ENCODE measurements around the gene RBM4. TPM values are rescaled to one million over a fixed set of nuclear protein-coding genes. Genes with fewer than 3 reads are reported as not detected.
"Not testable (repeated sequence)": the region's sequence is repeated elsewhere in the genome, so short reads cannot be mapped to it uniquely, and the experiment has no call there.

RBM4 gene
- total and polyA plus RNA-seq, 2 of the 4 experiments (the other 2 are of a cell fraction) = 165 to 198 TPM

DNA sequence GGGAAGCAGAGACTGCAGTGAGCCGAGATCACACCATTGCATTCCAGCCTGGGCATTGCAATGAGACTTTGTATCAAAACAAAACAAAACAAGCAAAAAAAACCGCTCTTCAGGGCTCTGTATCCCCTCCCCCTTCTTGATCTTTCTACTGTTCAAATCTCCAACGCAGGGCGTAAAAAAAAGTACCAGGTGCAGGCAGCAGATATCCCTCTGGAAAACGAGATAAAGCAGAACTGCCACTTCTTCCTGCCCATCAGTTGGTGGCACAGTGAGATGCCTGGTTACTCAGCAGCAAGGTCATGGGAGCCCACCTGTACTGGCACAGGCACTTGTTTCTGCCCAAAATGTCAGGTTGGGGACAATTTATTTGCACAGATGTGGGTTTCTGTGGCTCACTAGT, 34.3 kb upstream of the RBM4 start:
- BruUV-seq (replicated peaks) = no TSS peak
- H2BK20ac ChIP-seq (ENCODE audit: low read depth, low read length) = no peak overlapping the region
- H4K20me1 ChIP-seq (ENCODE audit: insufficient read depth, low read length) = peaks cover 33% of the 10 kb centered on the region
- WGBS, 2 experiments (ENCODE audit: extremely low coverage in 2 of 2, insufficient read length in 1 of 2) = 80% methylated on average over 2 of the region's 5 CpGs; no CpG with 5 or more reads in 1 of the 2 experiments
- H3K23ac ChIP-seq (ENCODE audit: low read depth, low read length) = no peak overlapping the region
- H3K4me2 ChIP-seq (ENCODE audit: low read depth, low read length) = no peak overlapping the region
- DNase-seq = no peak
- ChIA-PET POLR2A (ENCODE audit: unreplicated experiment) (no interaction called here), CTCF (no interaction called here)
- no peak overlapping the region for H4K5ac ChIP-seq (ENCODE audit: low read depth, low read length)
- no peak overlapping the region for H2AK5ac ChIP-seq (ENCODE audit: low read depth, low read length)
- in situ Hi-C loops (cut with MboI; ENCODE audit: low sequenced_read_pairs) = no loop called here
- no peak overlapping the region for H2AK9ac ChIP-seq (replicated peaks; ENCODE audit: low read depth, low read length, poor library complexity)
- H3K9me3 ChIP-seq (ENCODE audit: control insufficient read depth, insufficient read depth, low read length) = no peaks in the 10 kb centered on the region
- peaks cover 12% of the 10 kb centered on the region for H3K4me1 ChIP-seq (ENCODE audit: control insufficient read depth, insufficient read depth, low read length)
- no peaks in the 10 kb centered on the region for H3K27me3 ChIP-seq (ENCODE audit: control insufficient read depth, insufficient read depth, low read length)
- H3K4ac ChIP-seq (ENCODE audit: low read depth, low read length) = no peak overlapping the region
- no peak overlapping the region for H2BK15ac ChIP-seq (ENCODE audit: low read depth, low read length)
- H3K9me1 ChIP-seq (ENCODE audit: insufficient read depth, low read length) = peaks cover 26% of the 10 kb centered on the region; the same call in 1 of the 2 replicates
- dilution Hi-C loops (cut with HindIII; ENCODE audit: low sequenced_read_pairs, unreplicated experiment) = no loop called here
- no peak overlapping the region for H3K18ac ChIP-seq (ENCODE audit: low read depth, low read length)
- H3K36me3 ChIP-seq (ENCODE audit: control insufficient read depth, insufficient read depth, low read length) = peaks cover 37% of the 10 kb centered on the region
- H2AFZ ChIP-seq (replicated peaks; ENCODE audit: low read length, poor library complexity) = no peak overlapping the region
- no peak overlapping the region for H3K14ac ChIP-seq (replicated peaks; ENCODE audit: low read depth, low read length)
- H3K9ac ChIP-seq (ENCODE audit: low read depth, low read length) = no peak overlapping the region
- H2BK5ac ChIP-seq (ENCODE audit: low read depth, low read length, poor library complexity, severe bottlenecking) = no peak overlapping the region
- ATAC-seq (ENCODE audit: low read depth) = no peak
- no peak overlapping the region for H4K91ac ChIP-seq (ENCODE audit: insufficient read depth, low read depth, low read length)
- no peak overlapping the region for H3K56ac ChIP-seq (ENCODE audit: extremely low read depth, insufficient read depth, low read length)
- H4K8ac ChIP-seq (ENCODE audit: low read depth in 2 of 2, low read length in 2 of 2) = no peak overlapping the region
- no peak overlapping the region for H2BK120ac ChIP-seq (ENCODE audit: low read depth, low read length)
- H3K4me3 ChIP-seq (ENCODE audit: insufficient read depth, low read depth, low read length) = no peak overlapping the region
- TF ChIP-seq BHLHE40 (IDR thresholded peaks at IDR 0.05; ENCODE audit: low read depth, low read length) (no peak), SMC3 (IDR thresholded peaks at IDR 0.05; ENCODE audit: low read depth, low read length) (no peak), POLR2A (IDR thresholded peaks at IDR 0.05; ENCODE audit: low read depth, low read length) (no peak), MAFK (IDR thresholded peaks at IDR 0.05; ENCODE audit: low read depth, low read length) (no peak), RAD21 (IDR thresholded peaks at IDR 0.05; ENCODE audit: low read length) (no peak), FOS (IDR thresholded peaks at IDR 0.05; ENCODE audit: low read depth, low read length) (no peak), CHD1 (IDR thresholded peaks at IDR 0.05; ENCODE audit: low read depth, low read length) (no peak)
- intact Hi-C loops (cut with micrococcal nuclease) = no loop called here
- peaks cover 5 to 26% of the 10 kb centered on the region in 2 experiments; a peak in 3 of 4 replicates for H3K79me1 ChIP-seq (ENCODE audit: low read depth in 1 of 2, low read length in 2 of 2)
- H3K27ac ChIP-seq (ENCODE audit: insufficient read depth, low read length) = no peak overlapping the region

DNA sequence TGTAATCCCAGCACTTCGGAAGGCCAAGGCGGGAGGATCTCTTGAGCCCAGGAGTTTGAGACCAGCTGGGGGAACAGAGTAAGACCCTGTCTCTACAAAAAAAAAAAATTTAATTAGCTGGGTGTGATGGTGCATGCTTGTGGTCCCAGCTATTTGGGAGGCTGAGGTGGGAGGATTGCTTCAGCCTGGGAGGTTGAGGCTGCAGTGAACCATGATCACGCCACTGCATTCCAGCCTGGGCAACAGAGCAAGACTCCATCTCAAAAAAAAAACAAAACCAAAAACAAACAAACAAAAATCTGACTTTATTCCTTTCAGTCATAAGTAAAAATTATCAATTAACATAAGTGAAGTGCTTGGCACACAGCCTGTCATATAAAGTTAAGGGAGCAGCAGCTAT, 31.9 kb upstream of the RBM4 start:
- H3K14ac ChIP-seq (replicated peaks; ENCODE audit: low read depth, low read length); H3K4ac ChIP-seq (ENCODE audit: low read depth, low read length); H4K91ac ChIP-seq (ENCODE audit: insufficient read depth, low read depth, low read length); H2BK5ac ChIP-seq (ENCODE audit: low read depth, low read length, poor library complexity, severe bottlenecking); H3K4me3 ChIP-seq (ENCODE audit: insufficient read depth, low read depth, low read length); H3K27ac ChIP-seq (ENCODE audit: insufficient read depth, low read length); H2AFZ ChIP-seq (replicated peaks; ENCODE audit: low read length, poor library complexity); H4K5ac ChIP-seq (ENCODE audit: low read depth, low read length); in situ Hi-C loops (cut with MboI; ENCODE audit: low sequenced_read_pairs); ATAC-seq (ENCODE audit: low read depth); H3K9ac ChIP-seq (ENCODE audit: low read depth, low read length); H2BK20ac ChIP-seq (ENCODE audit: low read depth, low read length); H3K56ac ChIP-seq (ENCODE audit: extremely low read depth, insufficient read depth, low read length); H2BK120ac ChIP-seq (ENCODE audit: low read depth, low read length); H3K4me1 ChIP-seq (ENCODE audit: control insufficient read depth, insufficient read depth, low read length); H2AK5ac ChIP-seq (ENCODE audit: low read depth, low read length); DNase-seq; H3K23ac ChIP-seq (ENCODE audit: low read depth, low read length); H3K4me2 ChIP-seq (ENCODE audit: low read depth, low read length); H3K79me1 ChIP-seq (ENCODE audit: low read depth in 1 of 2, low read length in 2 of 2); BruUV-seq (replicated peaks); H2AK9ac ChIP-seq (replicated peaks; ENCODE audit: low read depth, low read length, poor library complexity); H3K9me3 ChIP-seq (ENCODE audit: control insufficient read depth, insufficient read depth, low read length); CTCF ChIA-PET; intact Hi-C loops (cut with micrococcal nuclease); H3K18ac ChIP-seq (ENCODE audit: low read depth, low read length); H2BK15ac ChIP-seq (ENCODE audit: low read depth, low read length); dilution Hi-C loops (cut with HindIII; ENCODE audit: low sequenced_read_pairs, unreplicated experiment); H3K27me3 ChIP-seq (ENCODE audit: control insufficient read depth, insufficient read depth, low read length); H4K8ac ChIP-seq (ENCODE audit: low read depth in 2 of 2, low read length in 2 of 2): not testable (repeated sequence)
- POLR2A ChIA-PET (ENCODE audit: unreplicated experiment) = interaction anchor here (1.5 kb wide), 1 partner anchor 10 kb away, joined by 14 read pairs; the partner anchor contains the start of gene RBM14
- peaks cover 18% of the 10 kb centered on the region; the same call in 1 of the 2 replicates for H3K9me1 ChIP-seq (ENCODE audit: insufficient read depth, low read length)
- peaks cover 21% of the 10 kb centered on the region for H4K20me1 ChIP-seq (ENCODE audit: insufficient read depth, low read length)
- 92% methylated on average over 2 of the region's 3 CpGs; no CpG with 5 or more reads in 1 of the 2 experiments for WGBS, 2 experiments (ENCODE audit: extremely low coverage in 2 of 2, insufficient read length in 1 of 2)
- peaks cover 23% of the 10 kb centered on the region for H3K36me3 ChIP-seq (ENCODE audit: control insufficient read depth, insufficient read depth, low read length)
